ENCODE results near the gene CHST12.

The CHST12 gene

GRCh38 chr7:2496375-2496774 is 93.0 kb downstream of the CHST12 start:
- H3K27me3 ChIP-seq (ENCODE audit: control insufficient read depth, insufficient read depth, low read length) = no peaks in the 10 kb centered on the region
- H3K27ac ChIP-seq (ENCODE audit: low read depth, low read length) = peak overlapping the region; percentile 66
- H3K4me3 ChIP-seq (ENCODE audit: low read depth, low read length) = no peak overlapping the region
- H3K9me3 ChIP-seq (ENCODE audit: control insufficient read depth, insufficient read depth, low read length) = no peaks in the 10 kb centered on the region
- H3K36me3 ChIP-seq (ENCODE audit: control insufficient read depth, insufficient read depth, low read length) = no peaks in the 10 kb centered on the region
- peaks cover 28% of the 10 kb centered on the region for H3K4me1 ChIP-seq (ENCODE audit: control insufficient read depth, insufficient read depth, low read length)
- H3K9ac ChIP-seq (ENCODE audit: low read depth, low read length) = no peak overlapping the region

GRCh38 chr7:2497065-2497464 is 93.7 kb downstream of the CHST12 start:
- no peak overlapping the region for H3K4me3 ChIP-seq (ENCODE audit: low read depth, low read length)
- no peaks in the 10 kb centered on the region for H3K27me3 ChIP-seq (ENCODE audit: control insufficient read depth, insufficient read depth, low read length)
- H3K9me3 ChIP-seq (ENCODE audit: control insufficient read depth, insufficient read depth, low read length) = no peaks in the 10 kb centered on the region
- H3K27ac ChIP-seq (ENCODE audit: low read depth, low read length) = peak overlapping the region; percentile 22
- H3K36me3 ChIP-seq (ENCODE audit: control insufficient read depth, insufficient read depth, low read length) = no peaks in the 10 kb centered on the region
- H3K9ac ChIP-seq (ENCODE audit: low read depth, low read length) = 0 out of 2 replicates have a peak overlapping the region, but pooled peaks have one; percentile 25
- peaks cover 28% of the 10 kb centered on the region for H3K4me1 ChIP-seq (ENCODE audit: control insufficient read depth, insufficient read depth, low read length)

GRCh38 chr7:2497500-2498336 is 94.3 kb downstream of the CHST12 start:
- Histone ChIP-seq H3K9ac (ENCODE audit: low read depth, low read length) (no peak overlapping the region), H3K27me3 (ENCODE audit: control insufficient read depth, insufficient read depth, low read length) (no peaks in the 10 kb centered on the region), H3K4me3 (ENCODE audit: low read depth, low read length) (no peak overlapping the region), H3K36me3 (ENCODE audit: control insufficient read depth, insufficient read depth, low read length) (no peaks in the 10 kb centered on the region), H3K4me1 (ENCODE audit: control insufficient read depth, insufficient read depth, low read length) (peaks cover 28% of the 10 kb centered on the region), H3K27ac (ENCODE audit: low read depth, low read length) (peak overlapping the region; percentile 28), H3K9me3 (ENCODE audit: control insufficient read depth, insufficient read depth, low read length) (no peaks in the 10 kb centered on the region)
